ENCODE results near the gene MRPS11. TPM values are rescaled to one million over a fixed set of nuclear protein-coding genes. Genes with fewer than 3 reads are reported as not detected.

MRPS11 gene
- total and polyA plus RNA-seq, 3 experiments from 2014 or later, result 65.5 to 81.0 (median 80.1) TPM

DNA sequence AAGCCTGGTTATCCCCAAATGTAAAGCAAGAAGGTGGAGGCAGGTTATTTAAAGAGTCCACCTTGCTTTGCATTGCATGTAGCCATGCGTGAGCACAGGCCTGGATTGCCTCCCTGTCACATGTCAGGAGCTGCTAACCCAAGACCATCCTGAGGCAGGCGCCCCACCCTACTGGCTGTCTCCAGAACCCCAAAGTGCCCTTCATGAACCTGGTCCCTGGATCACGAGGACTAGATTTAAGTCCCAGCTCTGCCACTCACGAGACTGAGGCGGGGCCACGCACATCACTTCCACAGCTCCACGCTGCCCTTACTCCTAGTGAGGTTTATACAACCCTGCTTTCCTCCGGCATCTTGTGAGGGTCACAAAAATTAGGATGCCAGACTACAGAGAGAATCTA is 17.9 kb upstream of the MRPS11 start:
- Histone ChIP-seq H3K4me3 (ENCODE audit: low read length) (no peak overlapping the region), H3K27me3 (ENCODE audit: insufficient read depth, low read length, poor library complexity, severe bottlenecking) (peaks cover 4% of the 10 kb centered on the region), H3K4me1 (ENCODE audit: insufficient read depth, low read length) (no peaks in the 10 kb centered on the region), H3K36me3 (ENCODE audit: insufficient read depth, low read length) (no peaks in the 10 kb centered on the region), H3K27ac (ENCODE audit: low read depth, low read length) (no peak overlapping the region), H3K9me3 (ENCODE audit: low read length) (no peaks in the 10 kb centered on the region)
- no peak for DNase-seq
- peaks cover 7 to 27% of the 10 kb centered on the region in 2 donors for H3K27me3 Mint-ChIP-seq
- peaks cover 0 to 2% (median 0%) of the 10 kb centered on the region in 5 donors for H3K9me3 Mint-ChIP-seq
- ChIA-PET CTCF (no interaction called here), POLR2A (no interaction called here)
- no peak overlapping the region for H3K27ac Mint-ChIP-seq
- no peak overlapping the region for H3K4me3 Mint-ChIP-seq
- H3K36me3 Mint-ChIP-seq, result no peaks in the 10 kb centered on the region
- H3K4me1 Mint-ChIP-seq, result peaks cover 5 to 6% (median 6%) of the 10 kb centered on the region in 3 donors

GRCh38 chr15:88450125-88450798 is 17.2 kb upstream of the MRPS11 start:
- ChIA-PET POLR2A (no interaction called here), CTCF (no interaction called here)
- H3K36me3 Mint-ChIP-seq, result no peaks in the 10 kb centered on the region
- Histone ChIP-seq H3K27me3 (ENCODE audit: insufficient read depth, low read length, poor library complexity, severe bottlenecking) (peaks cover 3% of the 10 kb centered on the region), H3K4me3 (ENCODE audit: low read length) (no peak overlapping the region), H3K4me1 (ENCODE audit: insufficient read depth, low read length) (no peaks in the 10 kb centered on the region), H3K27ac (ENCODE audit: low read depth, low read length) (no peak overlapping the region), H3K9me3 (ENCODE audit: low read length) (no peaks in the 10 kb centered on the region), H3K36me3 (ENCODE audit: insufficient read depth, low read length) (no peaks in the 10 kb centered on the region)
- peak; percentile 13 to 53 (median 26) for DNase-seq
- no peaks in the 10 kb centered on the region for H3K9me3 Mint-ChIP-seq
- H3K27me3 Mint-ChIP-seq, result peaks cover 5 to 26% of the 10 kb centered on the region in 2 donors
- peaks cover 8 to 10% (median 8%) of the 10 kb centered on the region in 3 donors for H3K4me1 Mint-ChIP-seq
- no peak overlapping the region for H3K4me3 Mint-ChIP-seq
- H3K27ac Mint-ChIP-seq, result no peak overlapping the region

- ChIA-PET CTCF (interaction anchor here (3.3 kb wide), 1 partner anchor 14 kb away, joined by 10 read pairs; the partner anchor contains the start of genes MRPL46 and MRPS11), POLR2A (no interaction called here)
- Histone ChIP-seq H3K36me3 (ENCODE audit: insufficient read depth, low read length) (peaks cover under 1% of the 10 kb centered on the region), H3K27me3 (ENCODE audit: insufficient read depth, low read length, poor library complexity, severe bottlenecking) (no peaks in the 10 kb centered on the region), H3K4me3 (ENCODE audit: low read length) (no peak overlapping the region), H3K4me1 (ENCODE audit: insufficient read depth, low read length) (no peaks in the 10 kb centered on the region), H3K27ac (ENCODE audit: low read depth, low read length) (no peak overlapping the region), H3K9me3 (ENCODE audit: low read length) (no peaks in the 10 kb centered on the region)
- Mint-ChIP-seq H3K4me1 (peaks cover 8 to 10% (median 9%) of the 10 kb centered on the region in 3 donors), H3K4me3 (no peak overlapping the region), H3K9me3 (no peaks in the 10 kb centered on the region), H3K27ac (no peak overlapping the region), H3K36me3 (peaks cover 0 to 24% (median 7%) of the 10 kb centered on the region in 3 donors), H3K27me3 (peaks cover 0 to 7% of the 10 kb centered on the region in 2 donors)
- DNase-seq, result no peak
Observed at GRCh38 chr15:88453651-88454050, 13.9 kb upstream of the MRPS11 start.

DNA sequence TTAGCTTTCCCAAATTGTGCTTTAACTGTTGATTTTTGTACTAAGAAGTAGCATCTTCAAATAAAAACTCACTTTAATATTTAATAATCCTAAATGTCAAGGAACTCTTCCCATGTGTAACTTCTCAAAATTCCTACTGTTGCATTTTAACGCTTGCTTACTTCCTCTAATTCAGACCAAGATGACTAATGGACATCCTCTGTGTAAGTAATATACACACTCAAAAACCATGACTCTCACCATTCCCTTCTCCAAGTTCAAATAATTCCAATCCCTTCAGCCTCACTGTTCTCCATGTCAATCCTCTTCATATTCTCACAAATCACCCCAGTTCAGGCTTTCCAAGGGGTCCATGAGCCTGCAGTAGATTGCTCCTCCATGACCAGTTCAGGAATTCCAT is 13.3 kb upstream of the MRPS11 start:
- no peaks in the 10 kb centered on the region for H3K9me3 ChIP-seq (ENCODE audit: low read length)
- Mint-ChIP-seq H3K27ac (peak overlapping the region in 1 of 8 donors; percentile 47), H3K27me3 (peaks cover 0 to 7% of the 10 kb centered on the region in 2 donors), H3K4me1 (peaks cover 8 to 10% (median 9%) of the 10 kb centered on the region in 3 donors), H3K9me3 (no peaks in the 10 kb centered on the region), H3K4me3 (no peak overlapping the region), H3K36me3 (peaks cover 0 to 30% (median 9%) of the 10 kb centered on the region in 3 donors)
- no peak overlapping the region for H3K27ac ChIP-seq (ENCODE audit: low read depth, low read length)
- H3K4me1 ChIP-seq (ENCODE audit: insufficient read depth, low read length), result no peaks in the 10 kb centered on the region
- ChIA-PET CTCF (interaction anchor here (3.3 kb wide), 1 partner anchor 13 kb away, joined by 10 read pairs; the partner anchor contains the start of genes MRPL46 and MRPS11), POLR2A (no interaction called here)
- H3K27me3 ChIP-seq (ENCODE audit: insufficient read depth, low read length, poor library complexity, severe bottlenecking), result no peaks in the 10 kb centered on the region
- H3K36me3 ChIP-seq (ENCODE audit: insufficient read depth, low read length), result peaks cover 7% of the 10 kb centered on the region
- no peak for DNase-seq
- H3K4me3 ChIP-seq (ENCODE audit: low read length), result no peak overlapping the region

DNA sequence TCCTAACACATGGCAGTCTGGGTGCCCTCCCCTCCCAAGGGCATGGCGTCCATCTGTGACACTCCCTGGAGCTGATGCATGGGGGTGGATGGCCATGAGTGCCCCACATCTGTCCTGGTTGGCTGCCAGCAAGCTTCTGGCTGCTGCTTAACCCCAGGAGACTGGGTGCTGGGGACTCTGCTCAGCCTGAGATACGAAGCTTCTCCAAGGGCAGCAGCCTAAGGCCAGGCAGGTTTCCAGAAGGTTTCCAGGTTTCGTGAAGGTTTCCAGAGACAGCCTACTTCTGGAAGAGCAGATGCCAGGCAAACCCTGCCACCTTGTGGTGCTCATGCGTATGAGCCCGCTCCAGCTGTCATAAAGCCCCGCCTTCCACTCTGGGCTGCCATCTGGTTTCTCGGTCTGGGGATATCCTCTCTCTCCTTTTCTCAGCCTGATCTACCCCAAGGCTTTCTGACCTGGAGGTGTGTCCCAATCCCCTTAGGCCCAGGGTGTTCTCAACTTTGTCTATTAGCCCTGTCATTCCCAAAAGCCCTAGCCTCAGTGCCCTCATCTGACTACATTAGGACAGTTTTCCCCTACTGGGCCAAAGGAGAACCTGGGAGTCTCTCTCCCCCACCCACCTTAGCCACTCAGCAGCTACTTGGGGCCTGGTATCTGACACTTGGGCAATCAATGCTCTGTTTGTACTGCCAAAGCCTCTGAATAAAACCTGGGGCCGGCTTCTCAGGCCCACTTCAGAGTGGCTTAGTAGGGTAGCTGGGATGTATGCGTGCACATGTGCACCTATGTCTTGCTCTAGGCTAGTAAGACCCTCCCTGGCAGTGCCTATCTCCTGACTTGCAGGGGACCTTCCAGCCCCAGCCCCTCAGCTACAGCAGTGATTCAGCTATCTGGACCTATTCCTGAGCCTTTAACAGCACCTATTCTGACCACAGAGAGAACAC is 12.4 kb upstream of the MRPS11 start:
- DNase-seq, result peak in 1 of 5 donors; percentile 51
- Histone ChIP-seq H3K4me3 (ENCODE audit: low read length) (no peak overlapping the region), H3K27ac (ENCODE audit: low read depth, low read length) (no peak overlapping the region), H3K4me1 (ENCODE audit: insufficient read depth, low read length) (no peaks in the 10 kb centered on the region), H3K27me3 (ENCODE audit: insufficient read depth, low read length, poor library complexity, severe bottlenecking) (no peaks in the 10 kb centered on the region), H3K9me3 (ENCODE audit: low read length) (no peaks in the 10 kb centered on the region), H3K36me3 (ENCODE audit: insufficient read depth, low read length) (peaks cover 16% of the 10 kb centered on the region)
- CTCF ChIA-PET, result interaction anchor here (0.9 to 3.3 kb wide), 2 partner anchors 8 to 12 kb away, joined by 3 to 10 read pairs; partner anchors contain the start of genes MRPL46 and MRPS11
- Mint-ChIP-seq H3K9me3 (no peaks in the 10 kb centered on the region), H3K4me1 (peaks cover 4 to 6% (median 5%) of the 10 kb centered on the region in 3 donors), H3K36me3 (peaks cover 0 to 39% (median 12%) of the 10 kb centered on the region in 3 donors), H3K27me3 (peaks cover 0 to 3% of the 10 kb centered on the region in 2 donors), H3K4me3 (no peak overlapping the region), H3K27ac (peak overlapping the region in 4 of 8 donors; percentile 26 to 79 (median 53))
- POLR2A ChIA-PET, result no interaction called here

- Histone ChIP-seq H3K4me3 (ENCODE audit: low read length) (no peak overlapping the region), H3K27me3 (ENCODE audit: insufficient read depth, low read length, poor library complexity, severe bottlenecking) (no peaks in the 10 kb centered on the region), H3K4me1 (ENCODE audit: insufficient read depth, low read length) (no peaks in the 10 kb centered on the region), H3K9me3 (ENCODE audit: low read length) (no peaks in the 10 kb centered on the region), H3K36me3 (ENCODE audit: insufficient read depth, low read length) (peaks cover 19% of the 10 kb centered on the region), H3K27ac (ENCODE audit: low read depth, low read length) (no peak overlapping the region)
- Mint-ChIP-seq H3K4me1 (peaks cover 1 to 4% (median 4%) of the 10 kb centered on the region in 3 donors), H3K4me3 (no peak overlapping the region), H3K36me3 (peaks cover 0 to 54% (median 16%) of the 10 kb centered on the region in 3 donors), H3K27ac (no peak overlapping the region), H3K9me3 (no peaks in the 10 kb centered on the region), H3K27me3 (no peaks in the 10 kb centered on the region)
- no peak for DNase-seq
- ChIA-PET CTCF (no interaction called here), POLR2A (no interaction called here)
Observed at GRCh38 chr15:88456733-88457132, 10.8 kb upstream of the MRPS11 start.

DNA sequence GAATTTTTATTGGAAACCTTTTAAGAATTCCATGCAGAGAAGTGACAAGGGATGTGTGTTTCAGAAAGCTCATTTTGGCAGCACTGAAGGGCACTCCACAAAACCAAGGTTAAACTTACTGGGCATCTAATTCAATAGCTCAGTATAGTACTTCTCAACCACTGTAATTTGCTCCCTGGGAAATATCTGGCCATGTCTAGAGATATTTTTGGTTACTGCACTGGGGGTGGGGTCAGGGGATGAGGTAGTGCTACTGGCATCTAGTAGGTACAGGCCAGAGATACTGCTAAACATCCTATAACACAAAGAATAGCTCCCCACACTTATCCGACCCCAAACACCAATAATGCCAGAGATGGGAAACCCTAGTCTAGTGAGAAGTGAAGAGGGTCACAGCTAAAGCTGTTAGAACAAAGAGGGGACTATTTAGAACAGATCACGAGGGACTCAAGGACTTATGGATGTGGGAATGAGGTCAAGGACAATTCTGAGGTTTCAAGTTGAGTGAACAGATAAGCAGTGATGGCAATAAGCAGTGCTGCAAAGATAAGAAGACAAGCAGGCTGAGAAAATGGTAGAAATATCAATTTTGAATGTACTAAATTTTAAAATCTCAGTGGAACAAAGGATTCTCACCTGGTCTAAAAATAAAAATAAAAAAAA is 3.5 kb upstream of the MRPS11 start:
- ChIA-PET CTCF (interaction anchor here (1.3 to 1.4 kb wide), 2 partner anchors 8 to 9 kb away, joined by 3 read pairs; no protein-coding TSS in a partner anchor), POLR2A (no interaction called here)
- Mint-ChIP-seq H3K36me3 (peaks cover 0 to 79% (median 16%) of the 10 kb centered on the region in 3 donors), H3K9me3 (no peaks in the 10 kb centered on the region), H3K27ac (peak overlapping the region in 3 of 8 donors; percentile 51 to 77 (median 61)), H3K4me3 (peak overlapping the region in 3 of 7 donors; percentile 12 to 85 (median 35)), H3K27me3 (peaks cover 0 to 2% of the 10 kb centered on the region in 2 donors), H3K4me1 (peaks cover 24 to 35% (median 26%) of the 10 kb centered on the region in 3 donors)
- DNase-seq, result no peak
- Histone ChIP-seq H3K27ac (ENCODE audit: low read depth, low read length) (no peak overlapping the region), H3K9me3 (ENCODE audit: low read length) (no peaks in the 10 kb centered on the region), H3K4me1 (ENCODE audit: insufficient read depth, low read length) (peaks cover 23% of the 10 kb centered on the region), H3K27me3 (ENCODE audit: insufficient read depth, low read length, poor library complexity, severe bottlenecking) (no peaks in the 10 kb centered on the region), H3K36me3 (ENCODE audit: insufficient read depth, low read length) (peaks cover 29% of the 10 kb centered on the region), H3K4me3 (ENCODE audit: low read length) (no peak overlapping the region)
